K562 (cell line): ENCODE data around the gene SYNE2. TPM values are rescaled to one million over a fixed set of nuclear protein-coding genes. Genes with fewer than 3 reads are reported as not detected.

ENCODE experiments used
- ATAC-seq: fragments of 200-7000 bp; cut with Tn5 transposase; 3 replicates; pipeline ENCODE4 v1.9.1; 2020; ENCODE audit warnings: moderate library complexity
- BruUV-seq: library from RNA; stranded (reverse); fragments of 400-500 nt; replicated peaks from 2 replicates; lab custom pipeline; 2021; lab: Mats Ljungman, UMichigan
- CTCF ChIA-PET: fragments of 300-600 bp; formaldehyde crosslinking; extraction: SDS; loops from one replicate; lab custom pipeline; 2021; ENCODE audit warnings: low intra/inter-chr PET ratio; lab: Yijun Ruan, JAX
- POLR2A ChIA-PET: fragments of 300-600, 350-650 bp; sonication (Branson Sonifier 250); formaldehyde crosslinking; extraction: SDS; loops from one replicate; lab custom pipeline; 2021; ENCODE audit warnings: antibody characterized with exemption, inconsistent platforms; lab: Yijun Ruan, JAX
- DNase-seq, 4 experiments: peaks; one replicate each; pipeline versions ENCODE4 v3.0.0 to v3.0.0-alpha.2; 2011 to 2018; ENCODE audit warnings: low spot score in 3 of 4, mixed read lengths in 3 of 4; ENCODE audit errors: extremely low read depth in 1 of 4
- FAIRE-seq: peaks from 2 replicates; lab custom pipeline; 2011; peaks lifted over from hg19 to GRCh38; lab: Jason Lieb, UNC
- H2AFZ ChIP-seq: 2 replicates; pipeline ENCODE4 v1.6.0; 2011; ENCODE audit warnings: low read depth, low read length, control low read depth, inconsistent platforms
- H3K27ac ChIP-seq: fragments of 200-600 bp; 3 replicates; pipeline ENCODE4 v1.8.0; 2011; ENCODE audit warnings: low read depth, mild to moderate bottlenecking, control low read depth, inconsistent platforms, low read length, moderate library complexity, mixed read lengths; ENCODE audit errors: extremely low read depth
- H3K27me3 ChIP-seq, 2 experiments: fragments of 300-600 bp in 1 of 2; 2 replicates in 1 of 2; 3 replicates in 1 of 2; pipeline versions ENCODE4 v1.6.0 to v1.8.0; 2011; ENCODE audit warnings: inconsistent platforms in 2 of 2, low read length in 2 of 2, mild to moderate bottlenecking in 1 of 2, mixed read lengths in 1 of 2, moderate library complexity in 1 of 2; ENCODE audit not compliant: control insufficient read depth in 2 of 2, insufficient read depth in 2 of 2
- H3K36me3 ChIP-seq: fragments of 300-600 bp; 3 replicates; pipeline ENCODE4 v1.8.0; 2011; ENCODE audit warnings: mild to moderate bottlenecking, low read length, inconsistent platforms; ENCODE audit not compliant: control insufficient read depth, insufficient read depth
- H3K4me1 ChIP-seq, 2 experiments: fragments of 200-600 bp in 1 of 2; replicated peaks in 1 of 2; 2 replicates in 1 of 2; 3 replicates in 1 of 2; pipeline versions ENCODE4 v1.5.1 to v1.8.0; 2011; ENCODE audit warnings: inconsistent platforms in 2 of 2, low read length in 2 of 2, mild to moderate bottlenecking in 1 of 2, mixed read lengths in 1 of 2, moderate library complexity in 1 of 2; ENCODE audit not compliant: control insufficient read depth in 2 of 2, insufficient read depth in 2 of 2
- H3K4me2 ChIP-seq: 2 replicates; pipeline ENCODE4 v1.6.1; 2011; ENCODE audit warnings: low read length, control low read depth, inconsistent platforms, mixed read lengths; ENCODE audit not compliant: insufficient read depth
- H3K4me3 ChIP-seq: fragments of 200-600 bp; sonication (generic), shearing (Covaris generic); 2 replicates; pipeline ENCODE4 v1.5.1; 2016; ENCODE audit warnings: control low read depth, inconsistent platforms
- H3K79me2 ChIP-seq: fragments of 200-600 bp; 3 replicates; pipeline ENCODE4 v1.8.0; 2011; ENCODE audit warnings: low read length, inconsistent platforms; ENCODE audit not compliant: control insufficient read depth, insufficient read depth
- H3K9ac ChIP-seq, 2 experiments: 2 replicates each; pipeline versions ENCODE4 v1.6.0 to v1.6.1; 2011; ENCODE audit warnings: low read depth in 2 of 2, low read length in 2 of 2, control low read depth in 1 of 2, inconsistent platforms in 1 of 2, mild to moderate bottlenecking in 1 of 2, mixed read lengths in 1 of 2; ENCODE audit not compliant: insufficient read depth in 1 of 2
- H3K9me1 ChIP-seq: one replicate; pipeline ENCODE4 v1.6.0; 2011; ENCODE audit warnings: inconsistent platforms, mild to moderate bottlenecking, low read length, moderate library complexity; ENCODE audit not compliant: control insufficient read depth, insufficient read depth
- H3K9me3 ChIP-seq: replicated peaks from 2 replicates; pipeline ENCODE4 v1.5.1; 2011; ENCODE audit warnings: low read depth, low read length, inconsistent platforms; ENCODE audit not compliant: control insufficient read depth, insufficient read depth
- H4K20me1 ChIP-seq: replicated peaks from 2 replicates; pipeline ENCODE4 v1.6.1; 2011; ENCODE audit warnings: low read length, inconsistent platforms, mixed read lengths; ENCODE audit not compliant: control insufficient read depth, insufficient read depth
- MAZ ChIP-seq, 2 experiments: fragments of 450-650 bp in 1 of 2; sonication (generic) in 1 of 2; formaldehyde crosslinking; IDR thresholded peaks in 1 of 2; conservative IDR thresholded peaks in 1 of 2; 2 replicates each; pipeline versions ENCODE4 v1.4.0 to v1.5.0; 2020; ENCODE audit warnings: mild to moderate bottlenecking in 1 of 2, missing genetic modification reagents in 1 of 2
- PRMT5 ChIP-seq: sonication (generic); formaldehyde crosslinking; IDR thresholded peaks from 2 replicates; pipeline ENCODE4 v1.5.0; 2020; ENCODE audit warnings: missing genetic modification reagents
- TCF3 ChIP-seq: sonication (generic); formaldehyde crosslinking; IDR thresholded peaks from 2 replicates; pipeline ENCODE4 v1.4.0; 2020; ENCODE audit warnings: mild to moderate bottlenecking, missing genetic modification reagents
- U2AF2 ChIP-seq: fragments of 200-400 bp; formaldehyde crosslinking; optimal IDR thresholded peaks from 2 replicates; pipeline ENCODE3; 2017; ENCODE audit warnings: low read depth, mild to moderate bottlenecking, low read length
- ZNF431 ChIP-seq: sonication (generic); formaldehyde crosslinking; IDR thresholded peaks from 2 replicates; pipeline ENCODE4 v1.8.0; 2022; ENCODE audit warnings: mild to moderate bottlenecking, missing genetic modification reagents
- ZNF766 ChIP-seq: fragments of 200-800 bp; sonication (Bioruptor generic); conservative IDR thresholded peaks from 2 replicates; pipeline ENCODE4 v1.6.1; 2016; ENCODE audit warnings: missing genetic modification characterization, missing compliant biosample characterization
- WGBS: fragments of 100-300 bp; shearing (Covaris generic); methylation state at CpG from one replicate; pipeline ENCODE4 v1.1.6; 2016; ENCODE audit warnings: low coverage, mixed read lengths; ENCODE audit not compliant: insufficient coverage; ENCODE audit errors: missing lambda C conversion rate; 5-methylcytosine and 5-hydroxymethylcytosine counted together
- in situ Hi-C: fragments of 300-500 bp; cut with MboI; formaldehyde crosslinking; loops from 4 replicates; pipeline ENCODE4 v1.15.0; 2018; ENCODE audit warnings: inconsistent platforms, mixed read lengths
- intact Hi-C: fragments of 100-400 bp; cut with micrococcal nuclease; formaldehyde crosslinking; loops from 2 replicates; pipeline ENCODE4 v1.14.2; 2022
- polyA plus RNA-seq, 8 experiments: library from polyadenylated mRNA; depleted of rRNA in 4 of 8; stranded (reverse) in 5 of 8; unstranded in 3 of 8; fragments of >200 nt; fragmentation: Nextera tagmentation in 2 of 8; fragmentation: Illumina TruSeq in 1 of 8; extraction: Ambion mirVana in 2 of 8; extraction: Trizol in 1 of 8; gene quantifications; 2 replicates each; pipeline versions ENCODE4 v1.2.1 to v1.2.3, GENCODE V29; 2011 to 2014; ENCODE audit warnings: inconsistent platforms in 1 of 8, missing spikeins in 1 of 8
- total RNA-seq, 7 experiments: library from RNA; depleted of rRNA in 6 of 7; stranded (reverse); fragments of >200 nt in 6 of 7; fragmentation: Illumina TruSeq in 2 of 7; extraction: Trizol in 2 of 7; gene quantifications; 2 replicates each; pipeline versions ENCODE4 v1.2.1 to v1.2.3, GENCODE V29; 2011 to 2021; ENCODE audit warnings: low replicate concordance in 1 of 7
- TF ChIP-seq, protein P1 (sequence below): fragments of 250-450 bp; sonication (Bioruptor Pico); IDR thresholded peaks from 2 replicates; pipeline ENCODE4 v1.4.0; 2020; ENCODE audit warnings: mild to moderate bottlenecking, moderate library complexity
- TF ChIP-seq, protein P2 (sequence below): fragments of 200-800 bp; sonication (Bioruptor generic); IDR thresholded peaks from 2 replicates; pipeline ENCODE4 v1.6.1; 2017; ENCODE audit warnings: missing genetic modification characterization, missing compliant biosample characterization

The SYNE2 gene
- total and polyA plus RNA-seq, 9 of the 15 experiments (the other 6 are each of a cell fraction or from before 2014, with no cell fraction given), result 0.06 to 0.53 (median 0.11) TPM

DNA sequence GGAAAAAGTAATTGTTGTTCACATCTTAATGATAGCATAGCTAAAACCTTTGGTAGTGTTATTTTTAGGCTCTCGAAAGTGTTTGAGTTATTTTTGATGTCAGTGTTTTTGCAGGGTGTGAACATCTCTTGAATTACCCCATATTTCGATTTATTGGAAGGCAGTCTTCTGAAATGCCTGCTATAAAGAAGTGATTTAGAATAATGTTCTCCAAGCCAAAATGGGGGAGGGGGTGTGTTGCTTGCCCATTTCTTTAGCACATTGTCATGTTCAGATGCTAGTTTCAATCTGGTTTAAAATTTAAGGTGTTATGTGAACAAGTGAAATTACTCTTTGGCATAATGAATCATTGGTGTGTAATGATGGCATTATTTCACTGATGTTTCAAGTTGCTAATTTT is 110.6 kb downstream of the SYNE2 start (continued):
- TF ChIP-seq, protein P1, sequence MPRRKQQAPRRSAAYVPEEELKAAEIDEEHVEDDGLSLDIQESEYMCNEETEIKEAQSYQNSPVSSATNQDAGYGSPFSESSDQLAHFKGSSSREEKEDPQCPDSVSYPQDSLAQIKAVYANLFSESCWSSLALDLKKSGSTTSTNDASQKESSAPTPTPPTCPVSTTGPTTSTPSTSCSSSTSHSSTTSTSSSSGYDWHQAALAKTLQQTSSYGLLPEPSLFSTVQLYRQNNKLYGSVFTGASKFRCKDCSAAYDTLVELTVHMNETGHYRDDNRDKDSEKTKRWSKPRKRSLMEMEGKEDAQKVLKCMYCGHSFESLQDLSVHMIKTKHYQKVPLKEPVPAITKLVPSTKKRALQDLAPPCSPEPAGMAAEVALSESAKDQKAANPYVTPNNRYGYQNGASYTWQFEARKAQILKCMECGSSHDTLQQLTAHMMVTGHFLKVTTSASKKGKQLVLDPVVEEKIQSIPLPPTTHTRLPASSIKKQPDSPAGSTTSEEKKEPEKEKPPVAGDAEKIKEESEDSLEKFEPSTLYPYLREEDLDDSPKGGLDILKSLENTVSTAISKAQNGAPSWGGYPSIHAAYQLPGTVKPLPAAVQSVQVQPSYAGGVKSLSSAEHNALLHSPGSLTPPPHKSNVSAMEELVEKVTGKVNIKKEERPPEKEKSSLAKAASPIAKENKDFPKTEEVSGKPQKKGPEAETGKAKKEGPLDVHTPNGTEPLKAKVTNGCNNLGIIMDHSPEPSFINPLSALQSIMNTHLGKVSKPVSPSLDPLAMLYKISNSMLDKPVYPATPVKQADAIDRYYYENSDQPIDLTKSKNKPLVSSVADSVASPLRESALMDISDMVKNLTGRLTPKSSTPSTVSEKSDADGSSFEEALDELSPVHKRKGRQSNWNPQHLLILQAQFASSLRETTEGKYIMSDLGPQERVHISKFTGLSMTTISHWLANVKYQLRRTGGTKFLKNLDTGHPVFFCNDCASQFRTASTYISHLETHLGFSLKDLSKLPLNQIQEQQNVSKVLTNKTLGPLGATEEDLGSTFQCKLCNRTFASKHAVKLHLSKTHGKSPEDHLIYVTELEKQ (CRISPR knock-in tag), result no peak

DNA sequence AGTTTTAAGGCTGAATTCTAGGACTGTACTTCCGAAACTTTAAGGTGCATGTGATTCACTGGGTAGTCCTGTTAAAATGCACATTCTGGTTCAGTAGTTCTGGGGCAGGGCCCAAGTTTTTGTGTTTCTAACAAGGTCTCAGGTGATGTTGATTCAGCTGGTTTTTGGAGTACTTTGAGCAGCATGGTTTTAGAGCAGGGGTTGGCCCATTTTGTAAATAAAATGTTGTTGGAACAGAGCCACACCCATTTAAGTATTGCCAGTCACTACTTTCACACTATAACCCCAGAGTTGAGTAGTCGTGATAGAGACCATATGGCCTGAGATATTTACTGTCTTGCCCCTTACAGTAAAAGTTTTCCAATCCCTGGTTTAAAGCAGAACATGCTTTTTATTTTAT is 111.3 kb downstream of the SYNE2 start:
- Histone ChIP-seq H2AFZ (no peak overlapping the region), H3K9me3 (no peaks in the 10 kb centered on the region), H3K9ac (no peak overlapping the region), H3K27me3 (no peaks in the 10 kb centered on the region), H3K4me1 (no peaks in the 10 kb centered on the region), H3K79me2 (no peaks in the 10 kb centered on the region), H3K4me2 (no peak overlapping the region), H3K4me3 (no peak overlapping the region), H4K20me1 (no peaks in the 10 kb centered on the region), H3K27ac (no peak overlapping the region), H3K9me1 (no peaks in the 10 kb centered on the region), H3K36me3 (no peaks in the 10 kb centered on the region)
- intact Hi-C loops (no loop called here), in situ Hi-C loops (no loop called here)
- 0% methylated on average over 2 of the region's 2 CpGs for WGBS
- BruUV-seq, result no TSS peak
- ChIA-PET CTCF (no interaction called here), POLR2A (no interaction called here)
- no peak for TF ChIP-seq ZNF431 (CRISPR knock-in tag)
- no peak for TF ChIP-seq U2AF2
- no peak for TF ChIP-seq MAZ (CRISPR knock-in tag; conservative IDR thresholded peaks at IDR 0.05 in 1 of 2, IDR thresholded peaks at IDR 0.05 in 1 of 2)
- TF ChIP-seq TCF3 (CRISPR knock-in tag), result no peak
- TF ChIP-seq PRMT5 (CRISPR knock-in tag), result no peak
- TF ChIP-seq, protein P2, sequence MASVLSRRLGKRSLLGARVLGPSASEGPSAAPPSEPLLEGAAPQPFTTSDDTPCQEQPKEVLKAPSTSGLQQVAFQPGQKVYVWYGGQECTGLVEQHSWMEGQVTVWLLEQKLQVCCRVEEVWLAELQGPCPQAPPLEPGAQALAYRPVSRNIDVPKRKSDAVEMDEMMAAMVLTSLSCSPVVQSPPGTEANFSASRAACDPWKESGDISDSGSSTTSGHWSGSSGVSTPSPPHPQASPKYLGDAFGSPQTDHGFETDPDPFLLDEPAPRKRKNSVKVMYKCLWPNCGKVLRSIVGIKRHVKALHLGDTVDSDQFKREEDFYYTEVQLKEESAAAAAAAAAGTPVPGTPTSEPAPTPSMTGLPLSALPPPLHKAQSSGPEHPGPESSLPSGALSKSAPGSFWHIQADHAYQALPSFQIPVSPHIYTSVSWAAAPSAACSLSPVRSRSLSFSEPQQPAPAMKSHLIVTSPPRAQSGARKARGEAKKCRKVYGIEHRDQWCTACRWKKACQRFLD (CRISPR knock-in tag), result no peak
- no peak for TF ChIP-seq ZNF766 (CRISPR knock-in tag)
- FAIRE-seq (no peak), DNase-seq (no peak), ATAC-seq (no peak)
